Brain microvascular endothelial cell (primary cell): ENCODE results near the gene EPG5.

ENCODE experiments used
- DNase-seq: peaks from one replicate; pipeline ENCODE4 v3.0.0-alpha.2; 2020
- H3K27ac ChIP-seq: fragments of 250-450 bp; sonication (Bioruptor Pico); 2 replicates; pipeline ENCODE4 v1.5.1; 2020; ENCODE audit warnings: mild to moderate bottlenecking, moderate library complexity
- H3K27me3 ChIP-seq: fragments of 250-450 bp; sonication (Bioruptor Pico); replicated peaks from 2 replicates; pipeline ENCODE4 v1.5.1; 2020; ENCODE audit warnings: mild to moderate bottlenecking
- H3K36me3 ChIP-seq: fragments of 250-450 bp; sonication (Bioruptor Pico); replicated peaks from 2 replicates; pipeline ENCODE4 v1.5.1; 2020; ENCODE audit warnings: mild to moderate bottlenecking
- H3K4me3 ChIP-seq: 2 replicates; pipeline ENCODE4 v1.5.1; 2011; ENCODE audit warnings: low read depth, mild to moderate bottlenecking, control low read depth, low read length, moderate library complexity
- in situ Hi-C: cut with HindIII; loops from 2 replicates; pipeline ENCODE4 v1.10.0; 2017; ENCODE audit warnings: low sequenced_read_pairs, low pct_ligation_motif_present
- TF ChIP-seq, protein P1 (sequence below): IDR thresholded peaks from 2 replicates; pipeline ENCODE4 v1.5.1; 2011; ENCODE audit warnings: low read depth, mild to moderate bottlenecking, moderate library complexity, low read length, control low read depth, inconsistent platforms; ENCODE audit errors: missing control alignments

EPG5 gene

DNA sequence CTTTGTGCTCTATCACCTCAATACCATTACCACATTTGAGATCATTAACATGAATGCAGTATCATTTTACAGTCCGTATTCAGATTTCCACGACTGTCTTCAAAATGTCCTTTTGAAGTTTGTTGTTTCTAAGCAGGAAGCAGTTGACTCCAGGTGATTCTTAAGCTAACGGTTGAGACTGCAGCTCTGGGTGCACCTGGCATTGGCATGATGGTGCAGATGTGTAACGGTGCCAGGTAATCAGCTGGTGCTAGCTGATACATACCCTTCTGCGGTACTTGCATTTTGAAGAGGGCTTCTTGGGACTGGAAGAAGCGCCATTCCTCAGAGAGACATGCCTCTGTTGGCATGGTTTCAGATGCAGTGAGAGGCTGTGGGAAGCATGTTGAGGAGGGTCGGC, 122.2 kb downstream of the EPG5 start:
- no peak overlapping the region for H3K4me3 ChIP-seq
- H3K27ac ChIP-seq: no peak overlapping the region

DNA sequence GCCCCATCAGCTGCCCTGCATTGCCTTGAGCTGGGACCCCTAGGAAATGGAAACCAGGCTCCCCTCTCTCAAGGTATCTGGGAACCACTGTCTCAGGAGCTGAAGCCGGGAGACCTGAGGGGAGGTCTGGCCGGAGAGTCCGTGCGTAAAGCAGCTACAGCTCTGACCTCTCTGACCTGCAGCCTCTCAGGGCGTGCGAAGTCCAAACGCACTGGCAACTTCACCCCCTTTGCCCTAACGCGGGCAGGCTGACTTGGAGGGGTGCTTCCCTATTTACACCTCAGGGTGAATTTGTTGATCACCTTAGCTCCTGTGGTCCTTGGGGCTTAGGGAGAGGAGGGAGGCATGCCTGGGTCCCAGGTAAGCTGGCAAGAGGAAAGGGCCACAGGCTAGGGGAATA, 124.1 kb downstream of the EPG5 start:
- Histone ChIP-seq H3K4me3 (no peak overlapping the region), H3K27me3 (no peaks in the 10 kb centered on the region), H3K27ac (no peak overlapping the region), H3K36me3 (no peaks in the 10 kb centered on the region)
- no peak for DNase-seq
- in situ Hi-C loops: no loop called here
- TF ChIP-seq, protein P1, sequence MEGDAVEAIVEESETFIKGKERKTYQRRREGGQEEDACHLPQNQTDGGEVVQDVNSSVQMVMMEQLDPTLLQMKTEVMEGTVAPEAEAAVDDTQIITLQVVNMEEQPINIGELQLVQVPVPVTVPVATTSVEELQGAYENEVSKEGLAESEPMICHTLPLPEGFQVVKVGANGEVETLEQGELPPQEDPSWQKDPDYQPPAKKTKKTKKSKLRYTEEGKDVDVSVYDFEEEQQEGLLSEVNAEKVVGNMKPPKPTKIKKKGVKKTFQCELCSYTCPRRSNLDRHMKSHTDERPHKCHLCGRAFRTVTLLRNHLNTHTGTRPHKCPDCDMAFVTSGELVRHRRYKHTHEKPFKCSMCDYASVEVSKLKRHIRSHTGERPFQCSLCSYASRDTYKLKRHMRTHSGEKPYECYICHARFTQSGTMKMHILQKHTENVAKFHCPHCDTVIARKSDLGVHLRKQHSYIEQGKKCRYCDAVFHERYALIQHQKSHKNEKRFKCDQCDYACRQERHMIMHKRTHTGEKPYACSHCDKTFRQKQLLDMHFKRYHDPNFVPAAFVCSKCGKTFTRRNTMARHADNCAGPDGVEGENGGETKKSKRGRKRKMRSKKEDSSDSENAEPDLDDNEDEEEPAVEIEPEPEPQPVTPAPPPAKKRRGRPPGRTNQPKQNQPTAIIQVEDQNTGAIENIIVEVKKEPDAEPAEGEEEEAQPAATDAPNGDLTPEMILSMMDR: no peak

More for the DNA sequence above, 122.2 kb downstream of the EPG5 start:
- TF ChIP-seq, protein P1: no peak
- Histone ChIP-seq H3K27me3 (no peaks in the 10 kb centered on the region), H3K36me3 (peaks cover 9% of the 10 kb centered on the region)
- DNase-seq: no peak
- in situ Hi-C loops: no loop called here

DNA sequence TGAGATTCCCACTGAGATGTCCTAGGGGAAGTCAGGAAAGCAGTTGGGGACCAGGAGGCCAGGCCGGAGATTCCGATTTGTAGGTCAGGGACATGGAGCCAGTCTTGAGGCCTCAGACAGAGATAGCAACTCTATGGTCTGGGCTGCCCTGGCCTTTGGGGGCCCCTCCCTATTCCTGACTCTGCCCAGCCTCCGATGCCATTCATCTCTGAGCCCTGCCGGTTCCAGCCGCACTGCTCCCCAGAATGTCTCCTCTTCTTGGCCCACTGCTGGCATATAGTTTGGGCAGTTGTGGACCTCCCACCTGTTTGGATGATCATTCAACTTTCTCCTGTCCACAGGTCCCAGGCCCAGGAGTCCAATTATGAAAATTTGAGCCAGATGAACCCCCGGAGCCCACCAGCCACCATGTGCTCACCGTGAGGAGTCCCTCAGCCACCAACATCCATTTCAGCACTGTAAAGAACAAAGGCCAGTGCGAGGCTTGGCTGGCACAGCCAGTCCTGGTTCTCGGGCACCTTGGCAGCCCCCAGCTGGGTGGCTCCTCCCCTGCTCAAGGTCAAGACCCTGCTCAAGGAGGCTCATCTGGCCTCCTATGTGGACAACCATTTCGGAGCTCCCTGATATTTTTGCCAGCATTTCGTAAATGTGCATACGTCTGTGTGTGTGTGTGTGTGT, 125.2 kb downstream of the EPG5 start:
- in situ Hi-C loops: no loop called here
- Histone ChIP-seq H3K36me3 (no peaks in the 10 kb centered on the region), H3K27ac (no peak overlapping the region), H3K4me3 (no peak overlapping the region), H3K27me3 (no peaks in the 10 kb centered on the region)
- TF ChIP-seq, protein P1: no peak
- no peak for DNase-seq

DNA sequence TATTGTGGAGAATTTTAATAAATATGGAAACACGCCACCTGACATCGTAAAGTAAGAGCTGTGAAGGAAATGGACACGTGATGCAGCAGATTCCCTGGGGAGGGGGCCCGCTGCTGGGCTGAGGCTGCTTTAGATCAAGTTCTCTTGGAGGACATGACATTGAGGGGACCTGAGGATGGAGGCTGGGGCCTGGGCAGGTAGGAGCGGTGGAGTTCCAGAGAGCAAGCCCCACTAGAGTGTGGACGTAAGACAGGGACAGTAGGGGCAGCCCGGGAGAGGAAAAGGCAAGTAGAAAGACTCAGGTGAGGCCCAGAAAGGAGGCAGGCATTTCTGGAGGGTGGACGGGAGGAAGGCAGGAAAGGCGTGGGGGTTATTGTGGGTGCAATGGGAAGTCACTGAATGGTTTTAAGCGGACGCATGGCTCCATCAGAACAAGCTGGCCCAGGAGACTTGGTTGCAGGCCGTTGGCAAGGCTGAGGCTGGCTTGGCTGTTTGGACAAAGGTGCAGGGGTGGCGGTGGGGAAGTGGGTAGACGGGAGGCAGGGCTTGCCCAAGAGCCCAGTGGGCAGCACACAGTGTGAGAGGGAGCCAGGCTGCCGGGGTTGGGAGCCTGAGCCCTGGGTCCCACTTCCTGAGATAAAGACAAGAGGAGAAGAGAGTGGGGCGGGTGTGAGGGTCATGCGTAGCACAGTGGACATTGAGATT, 125.9 kb downstream of the EPG5 start:
- in situ Hi-C loops: no loop called here
- H3K27ac ChIP-seq: no peak overlapping the region
- H3K27me3 ChIP-seq: no peaks in the 10 kb centered on the region
- DNase-seq: no peak
- TF ChIP-seq, protein P1: no peak
- no peak overlapping the region for H3K4me3 ChIP-seq
- H3K36me3 ChIP-seq: no peaks in the 10 kb centered on the region

DNA sequence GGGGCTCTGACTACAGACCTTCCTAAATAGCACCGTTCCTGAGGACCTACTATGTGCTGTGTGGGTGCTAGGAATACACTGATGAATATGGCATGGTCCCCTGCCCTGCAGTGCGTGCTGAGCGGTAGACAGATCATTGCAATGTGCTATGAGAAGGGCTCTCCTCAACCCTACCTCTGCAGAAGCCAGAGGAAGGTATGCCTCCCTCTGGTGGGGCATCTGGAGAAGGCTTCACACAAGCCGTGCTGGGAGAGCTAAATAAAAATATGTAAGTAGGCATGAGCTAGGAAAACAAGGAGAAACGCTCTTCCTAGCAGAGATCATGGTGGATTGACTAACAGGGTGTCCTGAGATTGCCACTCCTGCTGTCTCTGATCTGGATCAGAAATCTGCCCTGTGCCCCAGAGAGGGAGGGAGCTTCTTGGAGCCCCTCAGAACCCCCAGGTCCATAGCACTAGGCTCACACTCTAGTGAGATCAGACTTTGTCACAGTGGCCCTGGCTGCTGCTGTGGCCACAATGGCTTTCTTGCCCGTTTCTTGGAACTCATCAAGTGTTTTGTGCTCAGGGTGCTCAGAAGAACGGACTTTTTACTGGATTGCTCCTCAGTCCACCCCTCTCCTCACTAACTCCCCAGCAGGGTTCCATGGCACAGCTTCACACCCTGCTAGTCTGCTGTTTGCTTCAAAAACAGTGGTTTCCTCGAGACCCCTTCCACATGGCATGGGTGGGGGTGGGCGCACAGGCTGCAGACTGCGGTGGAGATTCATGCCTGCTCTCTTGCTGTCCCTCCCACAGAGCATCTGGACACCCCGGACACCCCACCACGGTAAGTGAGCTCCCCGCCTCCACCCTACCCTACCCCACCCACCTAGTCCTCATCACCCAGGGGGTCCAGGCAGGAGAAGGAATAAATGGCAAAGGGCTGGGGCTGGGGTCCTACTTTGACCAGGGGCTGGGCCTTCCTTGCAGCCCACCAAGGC, 127.4 kb downstream of the EPG5 start:
- peak; percentile 71 for DNase-seq
- no peak overlapping the region for H3K27ac ChIP-seq
- in situ Hi-C loops: no loop called here
- no peaks in the 10 kb centered on the region for H3K27me3 ChIP-seq
- H3K4me3 ChIP-seq: no peak overlapping the region
- TF ChIP-seq, protein P1: peak; percentile 92
- H3K36me3 ChIP-seq: no peaks in the 10 kb centered on the region
